Activated CD4-positive, CD25-positive, alpha-beta regulatory T cell (primary cell): Measurements from ENCODE around the gene EPHA1.

ENCODE experiments used
- DNase-seq, 4 experiments: peaks; one replicate each; lab custom pipeline; 2025; lab: John Stamatoyannopoulos, UW

Gene EPHA1

DNA sequence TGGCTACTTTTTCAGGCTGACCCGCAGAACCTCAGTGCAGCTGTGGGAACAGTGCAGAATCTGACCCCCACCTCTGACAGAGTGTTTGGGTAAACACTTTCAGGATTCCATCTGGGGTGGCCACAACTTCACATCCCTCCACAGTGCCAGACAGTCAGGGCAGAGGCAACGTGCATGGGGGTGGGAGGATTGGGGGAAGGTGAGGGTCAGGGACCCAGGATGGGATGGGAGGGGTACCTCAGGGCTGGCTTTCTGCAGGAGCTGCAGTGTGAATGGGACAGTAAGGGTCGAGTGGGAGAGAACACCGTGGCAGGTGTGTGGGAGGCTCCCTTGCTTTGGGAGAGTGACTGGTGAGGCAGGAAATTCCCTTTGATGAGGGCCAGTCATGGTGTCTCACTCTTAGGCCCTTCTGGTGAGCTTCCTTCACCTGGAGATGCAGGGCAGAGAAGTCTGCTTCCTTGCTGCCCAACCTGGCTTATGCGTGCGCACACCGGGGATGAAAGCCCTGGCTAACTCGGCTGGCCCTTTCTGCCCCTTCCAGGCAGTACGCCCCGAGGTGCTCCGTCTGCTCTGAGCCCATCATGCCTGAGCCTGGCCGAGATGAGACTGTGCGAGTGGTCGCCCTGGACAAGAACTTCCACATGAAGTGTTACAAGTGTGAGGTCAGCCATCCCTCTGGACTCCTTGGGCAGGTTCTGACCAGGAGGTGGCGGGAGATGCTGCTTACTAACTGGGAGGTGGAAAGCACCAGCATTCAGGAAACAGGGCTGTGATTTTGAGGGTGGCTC lies 19.1 kb downstream of the EPHA1 start:
- no peak for DNase-seq

DNA sequence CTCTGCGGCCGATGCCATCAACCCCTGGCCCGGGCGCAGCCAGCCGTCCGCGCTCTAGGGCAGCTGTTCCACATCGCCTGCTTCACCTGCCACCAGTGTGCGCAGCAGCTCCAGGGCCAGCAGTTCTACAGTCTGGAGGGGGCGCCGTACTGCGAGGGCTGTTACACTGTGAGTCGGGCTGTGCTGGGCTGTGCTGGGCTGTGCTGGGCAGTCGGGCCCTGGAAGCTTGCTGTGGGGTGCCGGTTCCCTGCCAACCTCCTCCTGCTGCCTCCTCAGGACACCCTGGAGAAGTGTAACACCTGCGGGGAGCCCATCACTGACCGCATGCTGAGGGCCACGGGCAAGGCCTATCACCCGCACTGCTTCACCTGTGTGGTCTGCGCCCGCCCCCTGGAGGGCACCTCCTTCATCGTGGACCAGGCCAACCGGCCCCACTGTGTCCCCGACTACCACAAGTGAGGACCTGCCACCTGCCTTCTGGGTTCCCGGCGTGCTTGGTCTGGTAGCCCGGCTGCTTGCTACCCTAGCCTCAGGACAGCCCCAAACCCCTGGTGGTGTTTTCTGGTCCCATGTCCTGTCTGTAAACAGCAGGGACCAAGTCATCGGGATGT lies 20.1 kb downstream of the EPHA1 start:
- no peak for DNase-seq

DNA sequence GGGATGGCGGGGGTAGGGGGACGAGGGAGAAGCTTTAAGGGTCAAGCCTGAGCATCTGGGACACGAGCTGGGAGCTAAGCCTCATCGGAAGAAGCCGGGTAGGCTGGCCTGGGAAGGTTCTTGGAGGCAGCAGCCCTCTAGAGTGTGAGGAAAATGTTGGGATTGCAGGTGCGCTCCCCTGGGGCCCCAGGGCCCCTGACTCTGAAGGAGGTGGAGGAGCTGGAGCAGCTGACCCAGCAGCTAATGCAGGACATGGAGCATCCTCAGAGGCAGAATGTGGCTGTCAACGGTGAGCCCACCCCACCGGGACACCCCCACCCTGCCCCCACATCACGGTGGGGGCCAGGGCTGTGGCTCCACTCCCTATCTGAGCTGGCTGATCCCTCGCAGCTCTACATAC lies 20.6 kb downstream of the EPHA1 start:
- DNase-seq = no peak

DNA sequence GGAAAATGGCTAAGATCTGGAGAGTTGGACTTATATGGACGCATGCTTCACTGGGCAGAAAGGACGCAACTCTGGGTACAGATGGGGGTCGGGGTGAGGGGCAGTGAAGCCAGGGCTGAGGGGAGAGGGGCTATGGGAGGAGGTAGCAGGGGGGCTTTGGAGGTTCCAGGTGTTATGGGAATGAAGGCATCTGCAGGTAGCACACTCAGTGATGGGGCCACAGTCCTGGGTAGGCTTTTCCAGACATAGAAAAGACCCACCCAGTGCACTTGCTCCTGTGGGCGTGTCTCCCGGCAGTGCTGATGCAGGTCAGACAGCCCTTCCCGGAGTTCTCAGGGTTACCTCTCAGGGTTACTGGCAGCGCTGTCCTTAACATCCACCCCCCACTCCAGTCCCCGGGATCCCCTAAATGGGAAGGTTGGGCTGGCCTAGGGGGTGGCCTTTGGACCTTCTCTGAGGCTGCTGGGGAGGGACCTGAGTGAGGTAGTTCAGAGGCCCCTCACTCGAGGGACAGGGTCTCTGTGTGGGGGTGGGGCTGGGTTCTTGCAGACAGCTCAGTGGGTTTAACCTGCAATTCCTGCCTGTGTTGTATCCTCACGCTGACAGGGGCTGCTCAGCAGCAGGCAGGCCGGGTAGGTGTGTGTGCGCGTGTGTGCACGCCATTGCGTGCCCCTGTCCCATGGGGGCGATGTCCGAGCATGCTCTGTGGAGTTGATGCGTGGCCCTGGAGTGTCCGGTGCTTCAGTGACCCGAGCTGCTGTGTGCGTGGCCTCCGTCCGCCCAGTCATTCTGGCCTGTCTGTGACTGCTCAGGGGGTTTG lies 21.3 kb downstream of the EPHA1 start:
- DNase-seq = no peak

DNA sequence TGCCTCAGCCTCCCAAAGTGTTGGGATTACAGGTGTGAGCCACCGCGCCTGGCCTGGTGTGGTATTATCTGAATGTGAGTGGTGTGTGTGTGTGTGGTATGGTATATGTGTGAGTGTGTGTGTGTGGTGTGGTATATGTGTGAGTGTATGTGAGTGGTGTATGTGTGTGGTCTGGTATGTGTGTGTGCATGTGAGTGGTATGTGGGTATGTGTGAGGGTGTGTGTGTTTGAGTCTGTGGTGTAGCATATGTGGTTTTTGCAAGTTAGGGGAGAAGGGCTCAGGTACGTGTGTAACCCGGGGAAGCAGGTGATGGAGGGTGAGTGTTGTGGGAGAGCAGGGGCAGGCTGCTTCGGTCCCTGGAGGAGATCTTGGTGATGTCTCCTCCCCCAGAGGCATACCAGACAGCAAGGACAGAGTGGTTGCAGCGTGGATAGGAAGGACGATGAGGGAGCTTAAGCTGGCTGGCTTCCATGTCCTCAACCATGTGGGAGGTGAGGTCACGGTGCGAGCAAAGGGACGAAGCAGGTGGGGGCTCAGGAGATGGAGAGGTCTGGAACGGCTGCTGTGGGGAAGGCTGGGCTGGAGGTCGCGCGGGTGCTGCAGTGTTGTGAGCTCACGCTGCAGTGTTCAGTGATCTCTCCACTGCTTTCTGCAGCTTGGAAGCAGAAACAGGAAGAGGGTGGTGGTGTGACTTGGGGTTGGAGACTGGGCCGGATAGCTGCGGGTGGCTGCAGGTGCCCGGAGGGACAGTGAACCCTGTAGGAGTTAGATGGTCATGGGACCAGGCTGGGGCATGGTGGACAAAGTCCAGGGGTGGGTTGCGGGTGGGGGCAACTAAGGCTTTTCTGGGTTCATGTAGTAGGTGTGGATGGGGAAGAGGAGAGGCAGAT lies 22.5 kb downstream of the EPHA1 start:
- no peak for DNase-seq

DNA sequence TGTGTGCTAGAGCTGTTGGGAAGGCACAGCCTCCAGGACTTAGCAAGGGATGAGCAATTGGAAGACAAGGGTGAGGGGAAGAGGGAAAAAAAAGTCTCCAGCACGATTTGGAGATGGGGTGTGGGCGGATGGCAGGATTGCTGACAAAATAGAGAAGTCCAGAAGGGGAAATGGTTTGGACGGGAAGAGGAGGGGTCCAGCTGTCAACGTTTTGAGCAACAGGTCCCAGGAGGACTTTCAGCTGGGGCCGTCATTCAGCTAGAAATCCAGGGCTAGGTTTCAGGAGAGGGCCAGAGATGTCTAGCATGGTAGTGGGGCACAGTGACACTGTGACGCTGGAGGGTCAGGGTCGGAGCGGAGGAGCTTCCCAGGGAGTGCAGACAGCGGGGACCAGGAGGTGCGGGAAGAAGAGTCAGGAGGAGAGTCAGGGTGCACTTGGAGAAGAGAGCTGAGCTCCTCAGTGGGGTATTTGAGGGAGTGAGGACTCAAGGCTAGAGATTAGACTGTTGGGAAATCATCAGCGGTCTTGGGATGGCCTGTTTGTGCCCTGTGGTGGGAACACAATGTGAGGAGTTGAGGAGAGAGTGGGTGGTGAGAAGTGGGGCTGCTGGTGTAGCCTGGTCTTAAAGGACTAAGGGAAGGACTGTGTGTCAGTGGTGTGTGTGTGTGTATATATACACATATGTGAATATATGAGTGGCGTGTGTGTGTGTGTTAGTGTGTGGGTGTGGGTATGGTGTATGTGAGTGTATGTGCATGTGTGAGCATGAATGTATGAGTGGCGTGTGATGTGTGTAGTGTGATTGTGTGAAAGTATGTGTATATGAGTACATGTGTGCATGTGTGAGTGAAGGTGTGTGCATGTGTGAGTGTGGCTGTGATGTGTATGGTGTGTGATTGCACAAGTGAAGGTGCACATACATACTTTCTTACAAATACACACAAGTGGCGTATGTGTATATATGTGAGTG lies 23.7 kb downstream of the EPHA1 start:
- DNase-seq = no peak

DNA sequence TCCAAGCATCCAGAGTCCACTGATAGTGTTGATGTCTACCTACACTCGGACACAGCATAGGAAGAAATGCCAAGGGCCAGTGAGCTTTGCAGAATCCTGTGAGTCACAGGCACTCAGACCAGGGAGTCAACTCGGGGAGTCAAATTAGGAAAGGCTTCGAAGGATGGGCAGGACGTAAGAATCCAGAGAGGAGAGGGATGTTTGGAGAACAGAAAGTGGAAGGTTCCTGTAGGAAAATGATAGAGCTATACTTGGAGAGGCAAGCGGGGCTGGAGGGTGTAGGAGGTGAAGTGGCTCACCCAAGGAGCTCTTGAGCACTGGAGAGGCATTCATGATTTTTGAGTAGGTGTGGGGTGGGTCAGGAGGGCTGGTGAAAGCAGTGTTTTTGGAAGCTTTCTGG lies 24.5 kb downstream of the EPHA1 start:
- no peak for DNase-seq

DNA sequence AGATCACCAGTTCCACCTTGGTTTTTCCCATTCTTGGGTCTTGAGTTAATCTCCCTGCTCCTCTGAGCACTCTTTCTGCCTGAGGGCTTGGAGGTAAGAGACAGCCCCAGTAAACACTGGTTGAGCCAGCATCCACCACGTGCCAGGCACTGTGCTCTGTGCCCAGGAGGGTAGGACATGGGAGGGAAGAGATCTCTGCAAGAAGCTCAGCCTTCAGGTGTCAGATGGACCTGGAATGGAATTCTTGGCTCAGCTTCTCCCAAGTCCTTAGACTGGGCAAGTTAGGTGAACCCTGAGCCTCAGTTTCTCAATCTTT lies 25.1 kb downstream of the EPHA1 start:
- no peak for DNase-seq

DNA sequence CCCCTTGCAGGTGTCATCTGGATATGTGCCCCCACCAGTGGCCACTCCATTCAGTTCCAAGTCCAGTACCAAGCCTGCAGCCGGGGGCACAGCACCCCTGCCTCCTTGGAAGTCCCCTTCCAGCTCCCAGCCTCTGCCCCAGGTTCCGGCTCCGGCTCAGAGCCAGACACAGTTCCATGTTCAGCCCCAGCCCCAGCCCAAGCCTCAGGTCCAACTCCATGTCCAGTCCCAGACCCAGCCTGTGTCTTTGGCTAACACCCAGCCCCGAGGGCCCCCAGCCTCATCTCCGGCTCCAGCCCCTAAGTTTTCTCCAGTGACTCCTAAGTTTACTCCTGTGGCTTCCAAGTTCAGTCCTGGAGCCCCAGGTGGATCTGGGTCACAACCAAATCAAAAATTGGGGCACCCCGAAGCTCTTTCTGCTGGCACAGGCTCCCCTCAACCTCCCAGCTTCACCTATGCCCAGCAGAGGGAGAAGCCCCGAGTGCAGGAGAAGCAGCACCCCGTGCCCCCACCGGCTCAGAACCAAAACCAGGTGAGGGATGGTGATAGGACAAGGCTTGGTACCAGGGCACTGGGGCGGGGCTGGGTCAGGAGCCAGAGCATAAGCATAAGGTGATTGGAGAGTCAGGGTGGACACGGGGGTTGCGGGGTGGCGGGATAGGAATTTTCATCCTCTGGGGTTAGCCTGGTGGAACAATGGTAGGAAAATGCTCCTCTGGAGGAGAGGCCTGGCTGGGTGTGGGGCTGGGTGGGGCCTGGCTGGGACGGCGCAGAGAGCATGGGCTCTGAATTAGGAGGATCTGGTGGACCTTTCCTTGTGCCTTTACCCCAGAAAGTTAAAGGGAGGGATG lies 25.6 kb downstream of the EPHA1 start:
- no peak for DNase-seq

DNA sequence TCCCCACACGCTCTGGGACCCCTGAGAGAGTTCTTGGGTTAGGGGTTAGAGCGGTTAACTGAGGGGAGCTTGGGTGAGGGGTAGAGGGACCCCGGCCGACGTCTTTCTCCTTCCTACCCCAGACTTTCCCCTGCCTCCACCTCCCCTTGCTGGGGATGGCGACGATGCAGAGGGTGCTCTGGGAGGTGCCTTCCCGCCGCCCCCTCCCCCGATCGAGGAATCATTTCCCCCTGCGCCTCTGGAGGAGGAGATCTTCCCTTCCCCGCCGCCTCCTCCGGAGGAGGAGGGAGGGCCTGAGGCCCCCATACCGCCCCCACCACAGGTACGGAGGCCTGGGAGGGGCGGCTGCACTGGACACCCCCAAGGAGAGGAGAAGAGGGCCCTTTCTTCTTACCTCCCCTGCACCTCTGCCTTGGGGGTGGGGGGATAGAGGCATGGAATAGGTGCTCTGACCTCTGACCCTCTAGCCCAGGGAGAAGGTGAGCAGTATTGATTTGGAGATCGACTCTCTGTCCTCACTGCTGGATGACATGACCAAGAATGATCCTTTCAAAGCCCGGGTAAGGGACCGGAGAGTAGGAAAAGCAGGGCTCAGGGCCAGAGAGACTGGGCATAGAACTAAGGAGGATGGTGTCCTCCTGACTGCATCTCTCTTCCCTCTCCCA lies 26.4 kb downstream of the EPHA1 start:
- DNase-seq = no peak

DNA sequence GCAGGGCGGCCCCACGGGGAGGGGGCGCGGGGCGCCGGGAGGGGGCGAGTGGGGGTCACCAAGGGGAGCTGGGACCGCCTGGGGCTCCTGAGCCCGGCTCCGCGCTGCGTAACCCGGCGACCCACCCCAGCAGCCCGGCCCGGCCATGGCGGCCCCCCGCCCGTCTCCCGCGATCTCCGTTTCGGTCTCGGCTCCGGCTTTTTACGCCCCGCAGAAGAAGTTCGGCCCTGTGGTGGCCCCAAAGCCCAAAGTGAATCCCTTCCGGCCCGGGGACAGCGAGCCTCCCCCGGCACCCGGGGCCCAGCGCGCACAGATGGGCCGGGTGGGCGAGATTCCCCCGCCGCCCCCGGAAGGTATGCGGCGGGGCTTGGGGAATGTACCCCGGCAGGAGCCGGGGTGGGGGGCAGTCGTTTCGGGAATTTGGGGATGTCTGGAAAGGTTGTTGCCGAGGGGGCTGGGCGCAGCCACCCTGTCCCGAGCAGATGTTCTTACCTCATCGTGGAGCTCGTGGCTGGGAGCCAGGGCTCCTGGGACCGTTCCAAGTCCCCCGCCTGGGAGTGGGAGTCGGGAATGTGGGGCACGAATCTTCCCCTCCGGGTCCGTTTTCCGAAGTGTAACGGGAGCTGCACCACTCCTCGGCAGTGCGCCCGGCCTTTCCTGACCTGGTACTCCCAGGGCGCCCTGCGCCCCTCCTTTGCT lies 27.1 kb downstream of the EPHA1 start:
- peak in 1 of 4 experiments; percentile 45 for DNase-seq

DNA sequence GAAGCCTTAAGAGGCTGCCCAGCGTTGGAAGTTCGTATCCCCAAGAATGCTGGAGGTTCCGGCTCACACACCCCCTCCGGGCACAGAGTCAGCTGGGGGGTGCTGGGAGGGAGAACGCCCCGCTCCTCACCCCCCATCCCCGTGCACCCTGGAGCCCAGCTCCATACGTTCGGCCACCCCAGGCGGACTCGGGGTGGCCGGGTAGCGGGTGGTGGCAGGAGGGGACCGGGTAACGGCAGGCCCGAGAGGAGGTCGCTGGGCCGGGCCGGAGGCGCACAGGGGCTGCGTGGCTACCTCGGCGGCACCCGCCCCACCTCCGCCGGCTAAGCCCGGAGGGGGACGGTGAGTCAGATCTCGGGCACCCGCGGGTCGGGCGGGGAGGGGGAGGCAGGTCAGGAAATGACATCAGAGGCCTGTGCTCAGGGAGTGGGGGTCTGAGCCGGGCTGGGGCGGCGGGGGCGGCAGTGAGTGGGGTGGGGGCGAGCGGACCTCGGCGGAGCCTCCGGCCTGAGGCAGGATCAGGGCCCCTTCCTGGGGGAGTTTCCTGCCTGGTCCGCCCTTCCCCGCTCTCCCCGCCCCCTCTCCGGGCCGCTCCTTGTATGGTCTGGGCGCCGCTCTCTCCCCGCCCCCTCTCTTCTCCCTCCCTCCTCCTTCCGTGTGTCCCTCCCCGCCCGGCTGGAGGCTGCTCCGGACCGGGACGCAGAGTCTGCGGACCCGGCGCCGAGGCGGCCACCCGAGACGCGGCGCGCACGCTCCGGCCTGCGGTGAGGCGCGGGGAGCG lies 27.8 kb downstream of the EPHA1 start, which contains the start of gene ZYX:
ZYX (plus strand) TSS at position 700 of the 781 bp plus-strand sequence. CDS start 227 bp downstream, outside the sequence.
- peak; percentile 83 to 90 (median 86) for DNase-seq

DNA sequence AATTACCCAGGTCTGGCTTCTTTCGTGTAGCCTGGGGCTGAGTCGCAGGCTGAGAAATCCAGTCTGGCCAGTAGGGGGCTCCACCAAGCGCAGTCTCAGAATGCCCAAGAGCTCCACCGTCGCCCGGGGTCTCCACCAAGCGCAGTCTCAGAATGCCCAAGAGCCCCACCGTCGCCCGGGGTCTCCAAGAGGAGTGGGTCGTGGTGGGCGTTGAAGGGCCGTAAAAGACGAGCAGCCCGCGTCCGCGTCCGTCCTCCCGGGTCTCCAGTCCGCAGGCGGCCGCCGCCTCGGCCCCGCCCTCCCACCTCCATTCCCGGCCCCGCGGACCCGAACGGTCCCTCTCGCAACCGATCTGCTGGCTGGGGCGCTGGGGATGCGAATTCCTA lies 28.4 kb downstream of the EPHA1 start:
- peak; percentile 77 to 81 (median 80) for DNase-seq

DNA sequence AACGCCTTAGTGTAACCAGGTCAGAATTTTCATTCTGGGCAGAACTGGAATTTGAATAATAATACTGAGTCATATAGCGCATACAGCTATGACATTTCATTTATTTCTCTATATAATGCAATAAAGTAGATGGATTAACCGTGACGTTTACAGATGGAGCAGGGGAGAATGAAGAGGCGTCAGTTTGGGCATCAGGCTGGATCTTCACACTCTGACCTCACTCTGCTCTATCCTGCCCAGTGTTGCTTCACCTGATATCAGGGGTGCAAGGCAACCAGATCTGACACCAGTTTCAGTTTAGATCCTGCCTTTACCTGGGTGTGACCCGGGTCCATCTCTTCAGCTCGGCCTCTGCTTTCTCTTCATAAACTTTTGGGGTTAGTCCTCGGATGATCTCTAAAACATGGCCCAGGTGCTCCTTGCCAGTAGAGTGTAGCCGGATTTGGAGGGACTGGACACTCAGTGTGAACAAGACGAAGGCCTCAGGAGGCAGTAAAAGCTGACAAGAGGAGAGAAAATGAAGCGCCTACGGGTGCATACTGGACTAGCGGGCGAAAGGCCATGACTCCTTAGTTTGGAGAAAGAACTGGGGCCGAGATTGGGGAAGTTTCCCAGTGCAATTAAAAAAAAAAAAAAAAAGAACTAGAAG lies 28.9 kb downstream of the EPHA1 start:
- DNase-seq = no peak

DNA sequence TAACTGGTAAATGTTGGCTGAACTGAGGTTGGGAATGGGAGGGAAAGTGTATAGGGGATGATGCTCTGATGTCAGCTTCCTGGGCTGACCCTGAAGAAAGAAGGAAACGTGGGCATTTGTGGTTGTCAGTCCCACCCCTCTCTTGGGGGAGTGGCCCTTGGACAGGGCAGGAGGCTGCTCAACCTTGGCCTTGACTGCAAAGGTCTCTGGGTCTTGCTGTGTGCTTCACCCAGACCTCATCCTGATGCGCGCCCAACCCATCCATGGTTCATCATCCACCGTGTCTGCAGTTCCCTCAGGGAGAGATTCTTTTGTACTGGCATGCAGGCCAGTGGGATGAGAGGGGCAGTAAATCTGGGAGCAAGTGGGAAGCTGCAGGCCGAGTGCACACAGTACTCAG lies 32.3 kb downstream of the EPHA1 start:
- no peak for DNase-seq

DNA sequence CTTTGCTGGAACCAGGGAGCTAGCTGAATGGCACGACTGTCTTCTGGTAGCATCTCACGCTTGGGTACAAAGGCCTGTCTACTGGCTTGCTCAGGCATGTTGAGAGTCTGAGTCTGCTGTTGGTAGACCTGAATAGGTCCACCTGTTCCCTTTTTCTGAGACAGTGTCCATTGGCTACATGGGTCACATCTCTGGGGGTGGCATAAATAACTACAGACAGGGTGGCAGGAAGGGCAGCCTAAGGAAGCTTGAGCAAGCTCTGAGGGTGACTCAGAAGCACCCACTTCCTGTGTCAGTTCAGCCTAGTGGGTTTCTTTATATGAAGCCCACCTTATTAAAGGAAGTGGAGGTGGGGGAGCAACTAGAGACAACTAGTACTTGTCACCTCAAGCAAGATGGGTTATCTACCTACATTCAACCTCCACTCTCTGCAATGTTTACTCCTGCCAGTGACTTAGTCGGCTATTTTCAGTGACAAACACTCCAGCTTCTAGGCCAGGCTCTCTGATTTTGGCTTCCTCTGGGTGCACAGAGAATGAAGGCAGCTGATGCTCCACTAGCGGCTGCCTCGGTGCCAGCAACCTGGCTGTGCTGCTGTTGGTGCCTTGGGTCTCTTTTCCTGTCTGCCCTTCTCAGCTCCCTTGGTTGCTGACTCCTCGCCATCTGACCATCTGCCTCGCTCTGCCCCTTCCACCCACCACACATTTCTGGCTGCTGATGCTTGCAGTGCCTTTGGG lies 33.2 kb downstream of the EPHA1 start:
- peak in 1 of 4 experiments; percentile 23 for DNase-seq

DNA sequence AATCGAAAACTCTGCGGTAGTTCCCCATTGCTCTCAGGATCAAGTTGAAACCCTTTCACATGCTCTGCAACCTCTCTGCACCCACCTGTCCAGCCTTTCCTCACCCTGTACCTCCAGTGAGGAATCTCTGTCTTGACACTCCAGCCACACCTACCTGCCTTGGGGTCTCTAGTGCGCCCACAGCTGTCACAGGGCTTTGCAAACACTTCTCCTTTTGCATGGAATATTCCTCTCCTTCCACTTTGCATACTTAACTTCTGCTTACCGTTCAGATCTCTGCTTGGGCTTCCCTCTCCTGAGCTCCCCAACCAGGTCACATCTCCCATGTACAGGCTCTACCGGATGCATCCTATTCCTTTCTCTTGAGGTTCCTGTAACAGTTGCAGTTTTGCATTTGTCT lies 34.1 kb downstream of the EPHA1 start:
- DNase-seq = no peak
